HG02840 (cell line): ENCODE results near the gene C2CD2L.
"Not testable (repeated sequence)": the region's sequence is repeated elsewhere in the genome, so short reads cannot be mapped to it uniquely, and the experiment has no call there.

Experiments
- ATAC-seq: cut with Tn5 transposase; IDR thresholded peaks from one replicate; pipeline ENCODE4 v1.9.1; 2021; ENCODE audit warnings: mild to moderate bottlenecking, moderate library complexity, moderate number of reproducible peaks; ENCODE audit not compliant: unreplicated experiment, low FRiP score

The C2CD2L gene

GRCh38 chr11:119092880-119093842 is 14.0 kb upstream of the C2CD2L start:
- ATAC-seq = no peak

- ATAC-seq = peak; percentile 6
These were observed 13.0 kb upstream of the C2CD2L start for GRCh38 chr11:119093942-119094815.

DNA sequence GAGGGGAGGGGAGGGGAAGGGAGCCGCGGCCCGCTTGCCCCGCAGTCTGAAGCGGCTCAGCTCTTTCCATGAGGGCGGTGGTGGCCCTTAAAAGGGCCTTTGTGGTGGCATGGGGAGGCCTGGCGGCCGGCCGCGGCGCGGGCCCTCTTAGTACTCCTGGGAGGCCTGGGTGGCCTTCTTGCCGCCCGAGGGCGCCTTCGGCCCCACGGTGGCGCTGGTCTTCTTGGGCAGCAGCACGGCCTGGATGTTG is 12.4 kb upstream of the C2CD2L start:
- peak; percentile 27 for ATAC-seq

DNA sequence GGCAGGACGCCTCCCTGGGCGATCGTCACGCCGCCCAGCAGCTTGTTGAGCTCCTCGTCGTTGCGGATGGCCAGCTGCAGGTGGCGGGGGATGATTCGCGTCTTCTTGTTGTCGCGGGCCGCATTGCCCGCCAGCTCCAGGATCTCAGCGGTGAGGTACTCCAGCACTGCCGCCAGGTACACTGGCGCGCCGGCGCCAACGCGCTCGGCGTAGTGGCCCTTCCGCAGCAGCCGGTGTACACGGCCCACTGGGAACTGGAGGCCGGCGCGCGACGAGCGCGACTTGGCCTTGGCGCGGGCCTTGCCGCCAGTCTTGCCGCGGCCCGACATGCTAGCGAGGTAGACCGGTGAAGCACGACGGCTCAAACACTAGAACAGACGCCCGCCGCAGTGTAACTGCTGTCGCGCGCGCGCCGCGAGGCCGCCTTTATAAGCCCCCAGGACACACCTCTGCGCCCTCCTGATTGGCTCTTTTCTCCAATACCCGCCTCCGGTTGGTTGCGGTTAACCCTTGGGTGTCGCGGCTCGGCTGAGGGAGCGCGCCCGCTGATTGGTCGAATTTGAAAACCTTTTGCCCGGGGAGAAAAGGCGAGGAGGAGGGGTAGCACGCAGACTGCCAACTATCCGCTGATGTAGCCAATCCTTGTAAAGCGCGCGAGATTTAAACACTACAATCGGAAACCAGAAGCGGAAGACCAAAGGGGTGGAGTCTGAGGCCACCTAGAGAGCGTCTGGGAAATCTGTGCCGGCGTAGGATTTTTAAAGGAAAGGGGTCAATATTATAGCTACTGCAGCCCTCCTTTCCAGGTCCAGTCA is 11.9 kb upstream of the C2CD2L start:
- peak; percentile 80 for ATAC-seq

DNA sequence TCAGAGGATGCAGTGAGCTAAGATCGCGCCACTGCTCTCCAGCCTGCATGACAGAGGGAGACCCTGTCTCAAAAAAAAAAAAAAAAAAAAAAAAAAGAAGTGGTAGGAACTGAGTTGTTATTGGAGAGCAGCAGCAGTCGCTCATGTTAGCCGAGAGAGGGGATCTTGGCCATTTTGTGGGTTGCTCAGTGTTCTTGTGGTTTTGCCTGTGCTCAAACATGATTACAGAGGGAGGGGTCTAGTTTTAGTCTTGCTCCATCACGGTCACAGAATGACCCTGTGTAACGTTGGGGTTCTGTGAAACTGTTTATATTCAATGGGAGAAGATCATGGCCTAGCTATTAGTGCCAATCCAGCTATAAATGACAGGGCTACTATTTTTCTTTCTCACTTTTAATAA is 7.4 kb upstream of the C2CD2L start:
- no peak for ATAC-seq

GRCh38 chr11:119100246-119100970 is 6.7 kb upstream of the C2CD2L start:
- ATAC-seq = no peak

GRCh38 chr11:119100994-119101758 is 6.0 kb upstream of the C2CD2L start:
- ATAC-seq = no peak

GRCh38 chr11:119101759-119102423 is 5.3 kb upstream of the C2CD2L start, which contains the start of gene DPAGT1:
Gene DPAGT1 (minus strand): TSS chr11:119101853. CDS start chr11:119101655, 198 bp downstream.
- ATAC-seq = peak; percentile 85

- not testable (repeated sequence) for ATAC-seq
These were observed 3.9 kb upstream of the C2CD2L start for GRCh38 chr11:119103161-119103664.

DNA sequence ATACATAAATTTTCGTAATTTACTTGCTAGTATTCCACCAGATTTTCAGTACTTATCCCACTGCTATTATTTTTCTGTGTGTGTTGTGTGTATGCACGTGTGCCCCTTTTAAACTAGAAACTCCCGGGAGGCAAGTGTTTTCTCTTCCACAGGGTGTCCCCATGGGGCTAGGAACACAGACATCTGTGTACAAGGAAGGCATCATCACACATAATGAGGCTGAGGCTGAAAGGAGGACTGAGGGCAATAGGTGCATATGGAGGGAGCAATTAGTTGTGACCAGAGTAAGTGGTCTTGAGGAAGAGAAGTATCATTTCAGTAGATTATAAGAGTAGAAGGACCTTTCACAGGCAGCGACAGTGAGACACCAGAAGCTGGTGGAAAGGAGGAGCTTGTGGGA is 3.4 kb upstream of the C2CD2L start:
- ATAC-seq = no peak

- ATAC-seq = peak; percentile 16
These were observed 498 bp downstream of the C2CD2L start for GRCh38 chr11:119107538-119108145.

GRCh38 chr11:119108146-119108856 is 1.2 kb downstream of the C2CD2L start:
- no peak for ATAC-seq

DNA sequence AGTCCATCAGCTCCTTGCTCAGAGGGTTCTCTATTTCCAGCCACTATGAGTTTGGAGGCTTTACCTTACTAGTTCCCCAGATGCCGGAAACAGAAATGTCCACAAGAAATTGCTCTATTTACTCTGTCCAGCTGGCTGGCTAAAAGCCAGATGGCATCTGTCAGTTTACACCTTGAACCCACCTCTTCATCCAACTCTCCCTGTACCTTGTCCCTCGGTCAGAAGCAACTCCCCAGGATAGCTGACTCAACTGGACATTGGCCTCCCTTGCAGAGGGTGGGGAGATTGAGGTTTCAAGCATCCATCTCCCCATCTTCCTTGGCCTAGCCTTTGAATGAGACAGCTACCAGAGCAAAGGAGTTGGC is 1.7 kb downstream of the C2CD2L start:
- no peak for ATAC-seq

DNA sequence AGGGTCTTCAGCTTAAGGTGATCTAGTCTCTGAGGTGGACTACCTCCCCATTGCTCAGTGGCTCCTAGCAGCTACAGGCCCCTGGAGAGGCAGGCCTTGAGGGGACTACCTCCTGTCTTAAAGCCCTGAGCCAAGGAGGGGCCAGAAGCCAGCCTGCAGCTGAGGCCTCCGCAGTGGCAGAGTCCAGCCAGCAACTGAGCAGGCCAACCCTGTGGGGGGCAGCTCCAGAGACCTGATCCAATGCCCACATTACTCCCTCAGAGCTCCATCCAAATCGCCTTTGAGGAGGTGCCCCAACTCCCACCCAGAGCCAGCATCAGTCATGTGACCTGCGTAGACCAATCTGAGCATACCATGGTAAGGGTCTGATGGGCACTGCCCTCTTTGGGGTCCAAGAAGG is 2.7 kb downstream of the C2CD2L start:
- ATAC-seq = no peak

- ATAC-seq = no peak
These were observed 3.3 kb downstream of the C2CD2L start for GRCh38 chr11:119110439-119110838.

DNA sequence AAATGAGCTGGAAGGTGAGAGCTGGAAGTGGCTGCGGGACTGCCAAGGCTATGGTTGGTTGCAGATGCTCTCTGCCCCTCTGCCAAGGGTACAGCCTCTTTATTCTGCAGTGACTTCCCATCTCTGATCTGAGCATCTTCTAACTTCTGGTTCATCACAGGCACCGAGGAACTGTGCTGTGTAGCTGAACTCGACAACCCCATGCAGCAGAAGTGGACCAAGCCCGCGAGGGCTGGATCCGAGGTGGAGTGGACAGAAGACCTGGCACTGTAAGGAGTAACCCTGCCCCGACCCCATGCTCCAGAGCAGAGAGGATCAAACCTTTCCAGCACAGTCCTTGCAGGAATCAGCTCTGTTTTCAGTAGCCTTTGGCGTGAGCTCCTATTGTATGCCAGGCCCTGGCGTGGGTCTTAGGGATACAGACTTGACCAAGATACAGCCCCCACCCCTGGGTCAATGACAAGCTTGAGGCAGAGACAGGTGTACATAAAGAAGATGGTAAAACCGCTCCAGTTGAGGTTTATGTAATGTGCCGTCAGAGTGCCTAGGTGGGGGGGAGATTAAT is 4.3 kb downstream of the C2CD2L start:
- no peak for ATAC-seq

DNA sequence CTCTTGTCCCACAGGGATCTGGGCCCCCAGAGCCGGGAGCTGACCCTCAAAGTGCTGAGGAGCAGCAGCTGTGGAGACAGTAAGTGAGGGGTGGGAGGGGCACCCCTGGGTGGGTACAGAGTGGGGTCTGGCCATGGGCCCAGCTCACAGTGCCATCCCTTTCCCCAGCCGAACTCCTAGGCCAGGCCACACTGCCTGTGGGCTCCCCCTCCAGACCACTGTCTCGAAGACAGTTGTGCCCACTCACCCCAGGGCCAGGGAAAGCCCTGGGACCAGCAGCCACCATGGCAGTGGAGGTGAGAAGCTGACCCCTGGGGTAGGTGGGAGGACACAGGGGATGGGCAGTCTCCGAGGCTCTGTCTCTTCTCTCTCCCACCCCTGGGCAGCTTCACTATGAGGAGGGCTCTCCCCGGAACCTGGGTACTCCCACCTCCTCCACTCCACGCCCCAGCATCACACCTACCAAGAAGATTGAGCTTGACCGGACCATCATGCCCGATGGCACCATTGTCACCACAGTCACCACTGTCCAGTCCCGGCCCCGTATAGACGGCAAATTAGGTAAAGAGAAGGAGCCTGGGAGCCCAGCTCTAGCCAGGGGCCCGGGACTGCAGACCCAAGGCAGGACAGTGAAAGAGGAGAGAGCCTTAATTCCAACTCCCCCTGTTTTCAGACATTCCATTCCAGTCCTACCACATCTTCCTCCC is 5.3 kb downstream of the C2CD2L start:
- no peak for ATAC-seq
